ENCODE results near the gene CASKIN1.
A peak's percentile ranks its signal among the peaks of the same experiment; 100 is the strongest.

CASKIN1 gene

GRCh38 chr16:2183671-2184070 lies 12.7 kb downstream of the CASKIN1 start:
- Histone ChIP-seq H3K27me3 (ENCODE audit: control insufficient read depth in 3 of 3, insufficient read depth in 3 of 3, low read depth in 1 of 3, low read length in 3 of 3) (no peaks in the 10 kb centered on the region), H3K36me3 (replicated peaks in 1 of 2; ENCODE audit: control insufficient read depth in 2 of 2, insufficient read depth in 2 of 2, low read length in 2 of 2) (peaks cover 3 to 18% of the 10 kb centered on the region in 2 donors), H3K4ac (ENCODE audit: low read length) (no peak overlapping the region), H3K27ac (replicated peaks; ENCODE audit: low read length) (no peak overlapping the region), H3K4me2 (ENCODE audit: insufficient read depth, low read length, poor library complexity, severe bottlenecking) (no peak overlapping the region), H2BK12ac (ENCODE audit: low read length) (no peak overlapping the region), H4K8ac (ENCODE audit: low read depth, low read length) (no peak overlapping the region), H3K9ac (ENCODE audit: low read depth, low read length, poor library complexity) (no peak overlapping the region), H3K23ac (ENCODE audit: low read depth, low read length, poor library complexity) (peak overlapping the region; percentile 22), H3K4me1 (ENCODE audit: control insufficient read depth in 2 of 2, insufficient read depth in 1 of 2, low read depth in 1 of 2, low read length in 2 of 2) (peaks cover 0 to 3% of the 10 kb centered on the region in 2 donors), H3K79me1 (ENCODE audit: low read depth, low read length) (peaks cover 2% of the 10 kb centered on the region), H3K9me3 (replicated peaks in 1 of 2; ENCODE audit: control insufficient read depth in 2 of 2, insufficient read depth in 1 of 2, low read depth in 1 of 2, low read length in 2 of 2) (no peaks in the 10 kb centered on the region), H3K4me3 (ENCODE audit: low read length in 2 of 2) (no peak overlapping the region), H4K91ac (ENCODE audit: low read depth, low read length, poor library complexity) (no peak overlapping the region), H3K14ac (ENCODE audit: low read length) (no peak overlapping the region), H2AK5ac (ENCODE audit: low read depth, low read length) (no peak overlapping the region), H3K18ac (ENCODE audit: low read length) (no peak overlapping the region), H2BK120ac (ENCODE audit: low read depth, low read length) (no peak overlapping the region), H2BK15ac (ENCODE audit: low read length) (no peak overlapping the region), H2BK5ac (ENCODE audit: low read length) (peak overlapping the region; percentile 53), H2AFZ (ENCODE audit: low read length) (no peak overlapping the region)
- DNase-seq (ENCODE audit: low spot score) = no peak
- no CpG with 5 or more reads among the region's 30 CpGs for WGBS, 2 donors (ENCODE audit: extremely low coverage in 2 of 2, insufficient read length in 2 of 2, insufficient replicate concordance in 1 of 2)

GRCh38 chr16:2181952-2182351 lies 14.5 kb downstream of the CASKIN1 start:
- Histone ChIP-seq H3K79me1 (ENCODE audit: low read depth, low read length) (peaks cover 2% of the 10 kb centered on the region), H3K9ac (ENCODE audit: low read depth, low read length, poor library complexity) (no peak overlapping the region), H2BK120ac (ENCODE audit: low read depth, low read length) (no peak overlapping the region), H3K27ac (replicated peaks; ENCODE audit: low read length) (no peak overlapping the region), H3K4me2 (ENCODE audit: insufficient read depth, low read length, poor library complexity, severe bottlenecking) (no peak overlapping the region), H2AFZ (ENCODE audit: low read length) (no peak overlapping the region), H3K27me3 (ENCODE audit: control insufficient read depth in 3 of 3, insufficient read depth in 3 of 3, low read depth in 1 of 3, low read length in 3 of 3) (no peaks in the 10 kb centered on the region), H3K36me3 (replicated peaks in 1 of 2; ENCODE audit: control insufficient read depth in 2 of 2, insufficient read depth in 2 of 2, low read length in 2 of 2) (peaks cover 3 to 30% of the 10 kb centered on the region in 2 donors), H3K9me3 (replicated peaks in 1 of 2; ENCODE audit: control insufficient read depth in 2 of 2, insufficient read depth in 1 of 2, low read depth in 1 of 2, low read length in 2 of 2) (no peaks in the 10 kb centered on the region), H2AK5ac (ENCODE audit: low read depth, low read length) (no peak overlapping the region), H3K14ac (ENCODE audit: low read length) (no peak overlapping the region), H4K91ac (ENCODE audit: low read depth, low read length, poor library complexity) (no peak overlapping the region), H3K4ac (ENCODE audit: low read length) (no peak overlapping the region), H4K8ac (ENCODE audit: low read depth, low read length) (no peak overlapping the region), H3K18ac (ENCODE audit: low read length) (no peak overlapping the region), H3K4me3 (ENCODE audit: low read length in 2 of 2) (no peak overlapping the region), H3K4me1 (ENCODE audit: control insufficient read depth in 2 of 2, insufficient read depth in 1 of 2, low read depth in 1 of 2, low read length in 2 of 2) (peaks cover 0 to 3% of the 10 kb centered on the region in 2 donors), H3K23ac (ENCODE audit: low read depth, low read length, poor library complexity) (peak overlapping the region; percentile 60), H2BK5ac (ENCODE audit: low read length) (peak overlapping the region; percentile 54), H2BK15ac (ENCODE audit: low read length) (no peak overlapping the region), H2BK12ac (ENCODE audit: low read length) (no peak overlapping the region)
- DNase-seq (ENCODE audit: low spot score) = no peak
- no CpG with 5 or more reads among the region's 20 CpGs for WGBS, 2 donors (ENCODE audit: extremely low coverage in 2 of 2, insufficient read length in 2 of 2, insufficient replicate concordance in 1 of 2)

- no CpG with 5 or more reads among the region's 46 CpGs for WGBS, 2 donors (ENCODE audit: extremely low coverage in 2 of 2, insufficient read length in 2 of 2, insufficient replicate concordance in 1 of 2)
- DNase-seq (ENCODE audit: low spot score) = no peak
Observed at GRCh38 chr16:2180962-2181923, 15.2 kb downstream of the CASKIN1 start.

GRCh38 chr16:2180461-2180860 lies 15.9 kb downstream of the CASKIN1 start:
- peaks cover 2% of the 10 kb centered on the region for H3K79me1 ChIP-seq (ENCODE audit: low read depth, low read length)
- no peak for DNase-seq (ENCODE audit: low spot score)
- peaks cover 11 to 44% of the 10 kb centered on the region in 2 donors for H3K36me3 ChIP-seq (replicated peaks in 1 of 2; ENCODE audit: control insufficient read depth in 2 of 2, insufficient read depth in 2 of 2, low read length in 2 of 2)
- no peak overlapping the region for H3K23ac ChIP-seq (ENCODE audit: low read depth, low read length, poor library complexity)
- no peak overlapping the region for H3K9ac ChIP-seq (ENCODE audit: low read depth, low read length, poor library complexity)
- H3K4ac ChIP-seq (ENCODE audit: low read length) = peak overlapping the region; percentile 37
- H3K27me3 ChIP-seq (ENCODE audit: control insufficient read depth in 3 of 3, insufficient read depth in 3 of 3, low read depth in 1 of 3, low read length in 3 of 3) = no peaks in the 10 kb centered on the region
- WGBS, 2 donors (ENCODE audit: extremely low coverage in 2 of 2, insufficient read length in 2 of 2, insufficient replicate concordance in 1 of 2) = no CpG with 5 or more reads among the region's 43 CpGs
- no peak overlapping the region for H2BK15ac ChIP-seq (ENCODE audit: low read length)
- no peak overlapping the region for H2AFZ ChIP-seq (ENCODE audit: low read length)
- H3K4me3 ChIP-seq (ENCODE audit: low read length in 2 of 2) = no peak overlapping the region
- H4K91ac ChIP-seq (ENCODE audit: low read depth, low read length, poor library complexity) = no peak overlapping the region
- H3K18ac ChIP-seq (ENCODE audit: low read length) = no peak overlapping the region
- H4K8ac ChIP-seq (ENCODE audit: low read depth, low read length) = no peak overlapping the region
- peaks cover 0 to 3% of the 10 kb centered on the region in 2 donors for H3K4me1 ChIP-seq (ENCODE audit: control insufficient read depth in 2 of 2, insufficient read depth in 1 of 2, low read depth in 1 of 2, low read length in 2 of 2)
- no peak overlapping the region for H3K14ac ChIP-seq (ENCODE audit: low read length)
- no peak overlapping the region for H2BK5ac ChIP-seq (ENCODE audit: low read length)
- no peak overlapping the region for H2BK12ac ChIP-seq (ENCODE audit: low read length)
- H2AK5ac ChIP-seq (ENCODE audit: low read depth, low read length) = peak overlapping the region; percentile 63
- H3K27ac ChIP-seq (replicated peaks; ENCODE audit: low read length) = no peak overlapping the region
- no peak overlapping the region for H2BK120ac ChIP-seq (ENCODE audit: low read depth, low read length)
- H3K9me3 ChIP-seq (replicated peaks in 1 of 2; ENCODE audit: control insufficient read depth in 2 of 2, insufficient read depth in 1 of 2, low read depth in 1 of 2, low read length in 2 of 2) = no peaks in the 10 kb centered on the region
- H3K4me2 ChIP-seq (ENCODE audit: insufficient read depth, low read length, poor library complexity, severe bottlenecking) = no peak overlapping the region

More at GRCh38 chr16:2180962-2181923, 15.2 kb downstream of the CASKIN1 start:
- Histone ChIP-seq H3K4me3 (ENCODE audit: low read length in 2 of 2) (no peak overlapping the region), H3K9ac (ENCODE audit: low read depth, low read length, poor library complexity) (no peak overlapping the region), H3K79me1 (ENCODE audit: low read depth, low read length) (peaks cover 2% of the 10 kb centered on the region), H3K27me3 (ENCODE audit: control insufficient read depth in 3 of 3, insufficient read depth in 3 of 3, low read depth in 1 of 3, low read length in 3 of 3) (no peaks in the 10 kb centered on the region), H2BK15ac (ENCODE audit: low read length) (no peak overlapping the region), H2AFZ (ENCODE audit: low read length) (no peak overlapping the region), H4K91ac (ENCODE audit: low read depth, low read length, poor library complexity) (no peak overlapping the region), H3K23ac (ENCODE audit: low read depth, low read length, poor library complexity) (peak overlapping the region; percentile 60), H3K9me3 (replicated peaks in 1 of 2; ENCODE audit: control insufficient read depth in 2 of 2, insufficient read depth in 1 of 2, low read depth in 1 of 2, low read length in 2 of 2) (no peaks in the 10 kb centered on the region), H2BK5ac (ENCODE audit: low read length) (peak overlapping the region; percentile 54), H3K4me1 (ENCODE audit: control insufficient read depth in 2 of 2, insufficient read depth in 1 of 2, low read depth in 1 of 2, low read length in 2 of 2) (peaks cover 0 to 3% of the 10 kb centered on the region in 2 donors), H2BK12ac (ENCODE audit: low read length) (peak overlapping the region; percentile 22), H3K14ac (ENCODE audit: low read length) (no peak overlapping the region), H3K18ac (ENCODE audit: low read length) (peak overlapping the region; percentile 6), H2BK120ac (ENCODE audit: low read depth, low read length) (no peak overlapping the region), H4K8ac (ENCODE audit: low read depth, low read length) (no peak overlapping the region), H2AK5ac (ENCODE audit: low read depth, low read length) (peak overlapping the region; percentile 63), H3K4me2 (ENCODE audit: insufficient read depth, low read length, poor library complexity, severe bottlenecking) (no peak overlapping the region), H3K4ac (ENCODE audit: low read length) (no peak overlapping the region), H3K27ac (replicated peaks; ENCODE audit: low read length) (no peak overlapping the region), H3K36me3 (replicated peaks in 1 of 2; ENCODE audit: control insufficient read depth in 2 of 2, insufficient read depth in 2 of 2, low read length in 2 of 2) (peaks cover 4 to 36% of the 10 kb centered on the region in 2 donors)

Data from neuronal stem cell (in vitro differentiated cells).